Measurements from ENCODE around the gene ACTN4. TPM values are rescaled to one million over a fixed set of nuclear protein-coding genes. Genes with fewer than 3 reads are reported as not detected.

ACTN4 gene
- polyA plus RNA-seq, 3 donors, result 623 to 719 (median 641) TPM

GRCh38 chr19:38693380-38694223 lies 46.2 kb downstream of the ACTN4 start:
- peak in 1 of 3 donors; percentile 78 for DNase-seq (ENCODE audit: low read depth in 3 of 3, low spot score in 2 of 3)

- no peak for DNase-seq (ENCODE audit: low read depth in 3 of 3, low spot score in 2 of 3)
Observed at GRCh38 chr19:38695317-38695683, 47.9 kb downstream of the ACTN4 start.

DNA sequence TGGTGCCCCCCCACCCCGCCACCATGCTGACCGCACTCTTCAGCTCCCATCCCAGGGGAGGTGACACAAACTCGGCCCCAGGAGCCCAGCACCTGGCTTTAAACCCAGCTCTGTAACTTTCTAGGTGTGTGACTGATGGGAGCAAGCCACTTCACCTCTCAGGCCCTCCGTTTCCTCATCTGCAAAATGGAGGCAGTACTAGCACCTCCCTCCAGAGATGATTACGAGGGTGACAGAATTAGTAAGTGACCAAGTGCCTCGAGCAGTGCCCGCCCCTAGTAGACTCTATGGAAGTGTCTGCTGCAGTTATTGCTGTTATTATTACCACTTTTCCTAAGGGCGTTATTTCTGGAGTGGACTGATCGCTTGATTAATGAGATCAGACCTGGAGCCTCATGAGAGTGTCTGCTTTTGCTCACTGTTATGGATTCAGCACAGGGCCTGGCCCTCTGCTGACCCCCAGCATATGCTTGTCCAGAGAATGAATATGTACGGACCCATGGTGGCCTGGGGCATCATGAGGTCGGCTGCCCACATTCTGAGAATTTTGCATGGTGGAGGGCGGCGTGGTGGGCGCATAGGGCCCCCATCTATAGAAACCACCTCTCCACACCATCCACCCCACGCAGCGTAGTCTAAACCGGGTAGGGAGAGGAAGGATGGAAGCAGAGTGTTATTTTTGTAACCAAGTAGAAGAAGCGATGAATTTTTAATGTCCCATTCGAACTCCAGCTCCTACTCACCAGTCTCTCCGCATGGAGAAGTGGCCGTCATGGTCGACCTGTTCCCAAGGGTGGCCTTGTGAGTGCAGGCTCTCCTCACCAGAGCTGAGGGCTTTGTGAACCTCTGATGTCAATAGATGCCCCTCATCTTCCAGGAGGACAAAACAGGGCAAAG lies 48.6 kb downstream of the ACTN4 start:
- DNase-seq (ENCODE audit: low read depth in 3 of 3, low spot score in 2 of 3), result no peak

GRCh38 chr19:38696729-38697055 lies 49.2 kb downstream of the ACTN4 start:
- DNase-seq (ENCODE audit: low read depth in 3 of 3, low spot score in 2 of 3), result no peak

DNA sequence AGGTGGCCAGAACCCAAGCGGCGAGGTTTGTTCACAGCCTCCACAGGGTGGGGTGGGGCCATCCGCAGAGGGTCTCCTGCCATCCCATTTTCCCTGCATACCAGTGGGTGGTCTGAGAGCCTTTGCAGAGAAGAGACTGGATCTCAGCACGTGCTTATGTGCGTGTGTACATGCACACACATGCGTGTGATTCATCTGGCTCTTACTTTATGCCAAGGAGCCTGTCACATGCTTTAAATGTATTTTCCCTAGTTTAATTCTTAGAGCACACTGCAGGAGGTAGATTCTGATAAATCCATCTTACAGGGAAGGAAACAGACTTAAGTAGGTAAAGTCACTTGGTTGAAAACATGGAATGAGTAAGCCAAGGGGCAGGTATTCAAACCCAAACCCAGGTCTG lies 49.7 kb downstream of the ACTN4 start:
- no peak for DNase-seq (ENCODE audit: low read depth in 3 of 3, low spot score in 2 of 3)

DNA sequence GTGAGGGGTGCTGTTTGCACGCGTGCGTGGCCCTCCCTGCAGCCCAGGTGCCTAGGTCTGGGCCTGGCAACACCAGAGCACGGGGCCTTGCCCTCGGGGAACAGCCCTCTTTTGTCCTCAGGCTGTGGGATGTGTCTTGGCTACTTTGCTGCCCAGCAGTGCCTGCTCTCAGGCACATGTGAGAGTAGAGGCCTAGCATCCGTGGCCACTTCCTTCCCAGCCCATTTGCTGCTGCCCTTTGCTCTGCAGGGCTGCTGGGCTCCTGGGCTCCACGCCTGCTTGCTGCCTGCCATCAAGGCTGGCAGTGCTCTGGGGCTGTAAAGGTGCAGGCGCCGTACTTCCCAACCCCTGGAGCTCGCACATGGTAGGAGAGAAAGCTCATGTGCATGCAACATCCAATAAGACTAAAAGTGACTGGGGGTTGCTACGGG lies 50.2 kb downstream of the ACTN4 start:
- DNase-seq (ENCODE audit: low read depth in 3 of 3, low spot score in 2 of 3), result no peak

- no peak for DNase-seq (ENCODE audit: low read depth in 3 of 3, low spot score in 2 of 3)
Observed at GRCh38 chr19:38698225-38699026, 51.0 kb downstream of the ACTN4 start.

DNA sequence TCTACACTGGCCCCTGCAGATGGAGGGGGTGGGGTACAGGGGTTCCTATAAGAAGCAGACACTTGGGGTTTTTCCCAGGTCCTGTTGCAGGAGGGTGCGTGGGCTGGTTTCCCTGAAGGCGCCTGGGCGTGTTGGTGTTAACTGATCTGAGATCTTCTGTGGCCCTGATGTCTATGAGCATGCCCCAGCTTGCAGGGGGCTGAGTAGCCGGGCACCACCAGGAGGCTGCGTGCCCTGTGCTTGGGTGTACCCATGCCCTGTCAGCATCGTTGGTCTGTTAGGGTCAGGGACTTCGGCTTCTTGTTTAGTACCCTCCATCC lies 51.5 kb downstream of the ACTN4 start:
- no peak for DNase-seq (ENCODE audit: low read depth in 3 of 3, low spot score in 2 of 3)

DNA sequence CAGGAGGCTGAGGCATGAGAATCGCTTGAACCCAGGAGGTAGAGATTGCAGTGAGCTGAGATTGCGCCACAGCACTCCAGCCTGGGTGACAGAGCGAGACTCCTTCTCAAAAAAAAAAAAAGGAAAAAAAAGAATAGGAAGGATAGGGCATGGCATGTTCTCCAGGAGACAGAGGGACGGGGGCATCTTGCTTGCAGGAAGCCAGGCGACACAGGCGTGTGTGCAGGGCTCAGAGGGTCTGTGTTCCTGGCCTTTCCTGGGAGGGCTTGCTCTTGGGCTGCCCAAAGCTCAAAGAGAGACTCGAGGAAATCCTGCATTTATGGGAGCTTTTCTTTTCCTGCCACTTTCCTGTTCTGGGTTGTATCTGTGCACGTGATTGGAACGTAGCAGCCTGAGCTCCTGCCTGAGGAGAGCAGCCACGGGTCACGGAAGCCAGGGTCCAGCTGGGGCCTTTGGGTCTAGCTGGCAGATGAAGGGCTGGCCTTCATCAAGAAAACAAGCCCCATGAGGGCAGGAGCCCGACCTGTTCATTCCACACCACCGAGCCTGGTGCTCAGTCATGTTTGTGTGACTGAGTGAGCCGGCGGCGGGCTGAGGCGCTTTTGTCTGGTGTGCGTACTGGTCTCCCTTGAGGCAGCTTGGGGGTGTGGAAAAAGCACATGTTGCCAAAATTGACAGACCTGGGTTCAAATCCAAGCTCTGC lies 52.3 kb downstream of the ACTN4 start:
- no peak for DNase-seq (ENCODE audit: low read depth in 3 of 3, low spot score in 2 of 3)

DNA sequence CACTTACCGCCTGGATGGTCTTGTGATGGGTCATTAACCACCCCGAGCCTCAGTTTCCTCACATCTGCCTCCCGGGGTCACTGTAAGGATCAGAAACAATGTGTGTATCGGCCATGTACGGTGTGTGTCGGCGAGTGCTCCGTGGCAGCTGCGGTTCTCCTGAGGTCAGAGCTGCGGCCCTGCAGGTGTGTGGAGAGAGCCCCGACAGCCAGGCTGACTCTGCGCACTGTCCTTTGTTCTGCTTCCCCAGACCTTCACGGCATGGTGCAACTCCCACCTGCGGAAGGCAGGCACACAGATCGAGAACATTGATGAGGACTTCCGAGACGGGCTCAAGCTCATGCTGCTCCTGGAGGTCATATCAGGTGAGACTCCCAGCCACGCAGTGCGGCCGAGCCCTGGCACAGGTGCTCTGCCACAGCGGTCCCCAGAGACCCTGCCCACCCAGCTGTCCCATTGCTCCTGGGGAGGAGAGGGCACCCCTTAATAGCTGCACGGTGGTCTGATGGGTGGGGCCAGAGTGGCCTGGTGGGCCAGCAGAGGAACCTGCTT lies 53.0 kb downstream of the ACTN4 start:
- DNase-seq (ENCODE audit: low read depth in 3 of 3, low spot score in 2 of 3), result no peak

GRCh38 chr19:38700902-38701454 lies 53.5 kb downstream of the ACTN4 start:
- no peak for DNase-seq (ENCODE audit: low read depth in 3 of 3, low spot score in 2 of 3)

GRCh38 chr19:38701455-38702063 lies 54.1 kb downstream of the ACTN4 start:
- DNase-seq (ENCODE audit: low read depth in 3 of 3, low spot score in 2 of 3), result no peak

DNA sequence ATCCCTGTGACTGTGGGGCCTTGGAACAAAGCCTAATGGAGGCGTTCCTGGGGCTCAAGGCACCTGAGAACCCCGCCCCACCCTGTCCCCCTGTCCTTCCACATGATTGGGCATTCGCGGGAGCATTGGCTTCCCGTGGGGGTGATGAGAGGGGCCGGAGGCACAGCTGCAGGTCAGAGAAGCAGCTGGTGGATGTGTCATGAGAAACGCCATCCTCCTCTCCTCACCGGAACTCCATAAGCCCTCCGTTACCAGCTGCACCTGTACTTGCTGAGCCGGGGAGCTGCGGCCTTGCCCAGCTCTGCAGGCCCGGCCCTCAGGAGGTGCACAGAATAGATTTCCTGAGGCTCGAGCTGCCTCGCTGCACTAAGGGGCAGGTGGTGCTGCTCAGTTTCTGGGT lies 54.8 kb downstream of the ACTN4 start:
- no peak for DNase-seq (ENCODE audit: low read depth in 3 of 3, low spot score in 2 of 3)

GRCh38 chr19:38703509-38703908 lies 56.1 kb downstream of the ACTN4 start:
- DNase-seq (ENCODE audit: low read depth in 3 of 3, low spot score in 2 of 3), result no peak

DNA sequence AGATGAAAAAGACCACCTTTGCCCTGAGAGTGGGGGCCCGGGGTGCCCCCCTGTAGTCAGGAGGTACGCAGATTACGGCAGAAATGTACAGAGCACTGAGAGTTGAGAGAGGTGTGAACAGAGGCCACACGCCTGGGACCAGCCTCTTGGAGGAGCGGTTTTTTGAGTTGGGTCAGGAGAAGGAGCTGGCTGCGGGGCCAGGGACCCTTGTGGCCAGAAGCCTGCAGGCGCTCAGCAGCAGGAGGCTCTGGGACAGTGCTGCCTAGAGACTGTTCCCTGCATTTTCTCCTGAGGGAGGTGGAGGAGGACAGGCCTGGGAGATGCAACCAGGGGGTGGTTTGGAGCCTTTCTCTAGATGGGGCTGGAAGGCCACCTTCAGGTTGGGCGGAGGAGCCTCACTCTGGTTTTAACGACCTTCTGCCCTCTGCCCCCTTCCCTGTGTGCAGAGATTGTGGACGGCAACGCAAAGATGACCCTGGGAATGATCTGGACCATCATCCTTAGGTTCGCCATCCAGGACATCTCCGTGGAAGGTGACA lies 57.1 kb downstream of the ACTN4 start:
- no peak for DNase-seq (ENCODE audit: low read depth in 3 of 3, low spot score in 2 of 3)

- no peak for DNase-seq (ENCODE audit: low read depth in 3 of 3, low spot score in 2 of 3)
Observed at GRCh38 chr19:38705197-38706019, 58.0 kb downstream of the ACTN4 start.

GRCh38 chr19:38706792-38707511 lies 59.5 kb downstream of the ACTN4 start:
- no peak for DNase-seq (ENCODE audit: low read depth in 3 of 3, low spot score in 2 of 3)

Measured in right renal cortex interstitium (tissue), 3 donors.